Loucy (cell line): ENCODE data around the gene ATF5.

Source experiments
- H2AFZ ChIP-seq: fragments of 200-600 bp; sonication (generic); 2 replicates; pipeline ENCODE4 v1.6.0; 2016; ENCODE audit warnings: antibody characterized with exemption, mild to moderate bottlenecking, low read length, moderate library complexity
- H3F3A ChIP-seq: fragments of 200-600 bp; 2 replicates; pipeline ENCODE4 v1.6.0; 2016; ENCODE audit warnings: antibody characterized with exemption, low read depth, mild to moderate bottlenecking
- H3K27me3 ChIP-seq: fragments of 200-600 bp; sonication (generic); 2 replicates; pipeline ENCODE4 v1.6.1; 2014; ENCODE audit warnings: low read length, mild to moderate bottlenecking; ENCODE audit not compliant: insufficient read depth, poor library complexity, severe bottlenecking
- H3K36me3 ChIP-seq: fragments of 200-600 bp; sonication (generic); 2 replicates; pipeline ENCODE4 v1.6.1; 2016; ENCODE audit warnings: low read length; ENCODE audit not compliant: insufficient read depth
- H3K4me1 ChIP-seq: fragments of 200-600 bp; sonication (generic); 2 replicates; pipeline ENCODE4 v1.5.1; 2014; ENCODE audit warnings: low read length, mild to moderate bottlenecking; ENCODE audit not compliant: insufficient read depth, poor library complexity, severe bottlenecking
- H3K4me2 ChIP-seq: fragments of 200-600 bp; sonication (generic); 2 replicates; pipeline ENCODE4 v1.6.0; 2014; ENCODE audit warnings: antibody characterized with exemption, low read length, low read depth, mild to moderate bottlenecking; ENCODE audit not compliant: poor library complexity, severe bottlenecking
- H3K4me3 ChIP-seq: fragments of 200-600 bp; sonication (generic); 2 replicates; pipeline ENCODE4 v1.5.1; 2014; ENCODE audit warnings: low read length, mild to moderate bottlenecking, mixed read lengths; ENCODE audit not compliant: poor library complexity, severe bottlenecking
- H3K79me2 ChIP-seq: fragments of 200-600 bp; sonication (generic); 2 replicates; pipeline ENCODE4 v1.6.1; 2014; ENCODE audit warnings: low read length; ENCODE audit not compliant: insufficient read depth
- H3K9ac ChIP-seq: fragments of 200-600 bp; sonication (generic); 2 replicates; pipeline ENCODE4 v1.6.0; 2014; ENCODE audit warnings: mild to moderate bottlenecking, low read depth, low read length, moderate library complexity; ENCODE audit not compliant: poor library complexity, severe bottlenecking
- H3K9me2 ChIP-seq: fragments of 200-600 bp; sonication (generic); replicated peaks from 2 replicates; pipeline ENCODE4 v1.6.1; 2016; ENCODE audit warnings: low read depth, low read length, mixed read lengths
- H3K9me3 ChIP-seq: fragments of 200-600 bp; sonication (generic); 2 replicates; pipeline ENCODE4 v1.6.1; 2014; ENCODE audit warnings: mild to moderate bottlenecking, antibody characterized with exemption, low read length, low read depth; ENCODE audit not compliant: insufficient read depth
- H4K20me1 ChIP-seq: fragments of 200-600 bp; sonication (generic); 2 replicates; pipeline ENCODE4 v1.6.0; 2014; ENCODE audit warnings: antibody characterized with exemption, low read length, mild to moderate bottlenecking; ENCODE audit not compliant: insufficient read depth, poor library complexity, severe bottlenecking
- EZH2phosphoT487 ChIP-seq: fragments of 200-600 bp; IDR thresholded peaks from 2 replicates; pipeline ENCODE4 v1.6.1; 2018; ENCODE audit warnings: antibody characterized with exemption, mild to moderate bottlenecking, moderate library complexity, borderline replicate concordance
- TF ChIP-seq, protein P1 (sequence below): fragments of 200-600 bp; sonication (generic); conservative IDR thresholded peaks from 2 replicates; pipeline ENCODE4 v1.5.1; 2014; ENCODE audit warnings: mild to moderate bottlenecking, antibody characterized with exemption, low read length

Gene ATF5

DNA sequence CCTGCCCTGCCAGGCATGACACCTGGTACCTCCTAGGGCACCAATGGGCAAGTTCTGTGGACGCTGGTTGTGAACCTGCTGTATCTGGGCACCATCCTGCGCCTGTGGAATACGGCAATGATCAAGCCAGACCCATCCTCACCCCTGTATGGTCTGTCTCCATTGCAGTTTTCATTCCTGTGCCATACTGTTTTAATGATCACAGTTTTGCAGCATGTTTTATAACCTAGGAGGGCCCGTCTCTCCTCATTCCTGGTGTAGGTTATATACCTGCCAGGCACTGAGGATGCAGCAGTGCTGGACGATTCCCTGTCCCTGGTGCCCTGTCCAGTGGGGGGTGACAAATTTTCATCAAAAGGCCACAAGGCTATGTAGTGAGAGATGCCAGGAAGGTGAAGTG lies 45.9 kb upstream of the ATF5 start:
- Histone ChIP-seq H3K4me3 (no peak overlapping the region), H3K9ac (no peak overlapping the region), H3K27me3 (no peaks in the 10 kb centered on the region), H4K20me1 (peaks cover 6% of the 10 kb centered on the region), H3K4me1 (peaks cover 12% of the 10 kb centered on the region), H3F3A (no peaks in the 10 kb centered on the region), H3K4me2 (no peak overlapping the region), H3K79me2 (peaks cover 12% of the 10 kb centered on the region; the same call in 1 of the 2 replicates), H3K9me3 (no peaks in the 10 kb centered on the region), H2AFZ (no peak overlapping the region), H3K36me3 (peaks cover 17% of the 10 kb centered on the region; the same call in 1 of the 2 replicates), H3K9me2 (no peaks in the 10 kb centered on the region)
- TF ChIP-seq, protein P1, sequence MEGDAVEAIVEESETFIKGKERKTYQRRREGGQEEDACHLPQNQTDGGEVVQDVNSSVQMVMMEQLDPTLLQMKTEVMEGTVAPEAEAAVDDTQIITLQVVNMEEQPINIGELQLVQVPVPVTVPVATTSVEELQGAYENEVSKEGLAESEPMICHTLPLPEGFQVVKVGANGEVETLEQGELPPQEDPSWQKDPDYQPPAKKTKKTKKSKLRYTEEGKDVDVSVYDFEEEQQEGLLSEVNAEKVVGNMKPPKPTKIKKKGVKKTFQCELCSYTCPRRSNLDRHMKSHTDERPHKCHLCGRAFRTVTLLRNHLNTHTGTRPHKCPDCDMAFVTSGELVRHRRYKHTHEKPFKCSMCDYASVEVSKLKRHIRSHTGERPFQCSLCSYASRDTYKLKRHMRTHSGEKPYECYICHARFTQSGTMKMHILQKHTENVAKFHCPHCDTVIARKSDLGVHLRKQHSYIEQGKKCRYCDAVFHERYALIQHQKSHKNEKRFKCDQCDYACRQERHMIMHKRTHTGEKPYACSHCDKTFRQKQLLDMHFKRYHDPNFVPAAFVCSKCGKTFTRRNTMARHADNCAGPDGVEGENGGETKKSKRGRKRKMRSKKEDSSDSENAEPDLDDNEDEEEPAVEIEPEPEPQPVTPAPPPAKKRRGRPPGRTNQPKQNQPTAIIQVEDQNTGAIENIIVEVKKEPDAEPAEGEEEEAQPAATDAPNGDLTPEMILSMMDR, result no peak
- TF ChIP-seq EZH2phosphoT487, result no peak

GRCh38 chr19:49884109-49884508 lies 44.9 kb upstream of the ATF5 start:
- Histone ChIP-seq H3K4me2 (no peak overlapping the region), H3K9me2 (no peaks in the 10 kb centered on the region), H3K4me3 (no peak overlapping the region), H2AFZ (no peak overlapping the region), H3K36me3 (peaks cover 17% of the 10 kb centered on the region; the same call in 1 of the 2 replicates), H3K4me1 (peaks cover 2% of the 10 kb centered on the region), H4K20me1 (no peaks in the 10 kb centered on the region), H3K9ac (no peak overlapping the region), H3K79me2 (peaks cover 2% of the 10 kb centered on the region; the same call in 1 of the 2 replicates), H3K27me3 (no peaks in the 10 kb centered on the region), H3K9me3 (no peaks in the 10 kb centered on the region), H3F3A (no peaks in the 10 kb centered on the region)
- TF ChIP-seq, protein P1, result no peak

DNA sequence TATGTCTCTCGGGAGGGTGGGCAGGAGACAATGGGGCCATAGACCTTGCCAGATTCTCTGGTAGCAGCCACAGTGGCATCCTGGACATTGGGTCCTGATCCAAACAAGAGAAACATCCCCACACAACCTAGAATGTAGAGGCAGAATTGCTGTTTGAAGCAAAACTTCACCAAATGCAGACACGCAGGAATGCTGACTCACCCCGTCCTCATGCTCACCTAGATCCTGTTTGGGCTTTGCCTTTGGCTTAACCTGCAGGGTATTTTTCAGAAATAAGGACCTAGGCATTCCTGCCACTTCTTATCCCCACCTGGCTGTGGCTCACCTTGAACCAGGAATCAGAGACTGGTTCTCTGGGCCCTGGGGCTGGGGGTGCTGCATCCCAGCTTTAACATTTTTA lies 44.2 kb upstream of the ATF5 start:
- no peaks in the 10 kb centered on the region for H3K79me2 ChIP-seq
- H3K4me1 ChIP-seq, result no peaks in the 10 kb centered on the region
- no peaks in the 10 kb centered on the region for H3F3A ChIP-seq
- no peak for TF ChIP-seq EZH2phosphoT487
- TF ChIP-seq, protein P1, result no peak
- H3K9me2 ChIP-seq, result no peaks in the 10 kb centered on the region
- H3K4me3 ChIP-seq, result no peak overlapping the region
- no peak overlapping the region for H3K9ac ChIP-seq
- H3K36me3 ChIP-seq, result peaks cover 17% of the 10 kb centered on the region; the same call in 1 of the 2 replicates
- no peaks in the 10 kb centered on the region for H4K20me1 ChIP-seq
- H2AFZ ChIP-seq, result no peak overlapping the region
- no peak overlapping the region for H3K4me2 ChIP-seq
- no peaks in the 10 kb centered on the region for H3K9me3 ChIP-seq
- H3K27me3 ChIP-seq, result no peaks in the 10 kb centered on the region
